HepG2 (cell line): ENCODE results near the gene MYO5A. TPM values are rescaled to one million over a fixed set of nuclear protein-coding genes. Genes with fewer than 3 reads are reported as not detected.

ENCODE experiments used
- CREM ChIP-seq, 2 experiments: sonication (generic) in 1 of 2; formaldehyde crosslinking in 1 of 2; IDR thresholded peaks; 2 replicates each; pipeline versions ENCODE4 v1.4.0 to v1.6.1; 2016 to 2020; ENCODE audit warnings: antibody characterized with exemption in 1 of 2, mild to moderate bottlenecking in 1 of 2, missing genetic modification reagents in 1 of 2
- DR1 ChIP-seq: sonication (generic); formaldehyde crosslinking; IDR thresholded peaks from 2 replicates; pipeline ENCODE4 v1.8.0; 2021; ENCODE audit warnings: mild to moderate bottlenecking, missing genetic modification reagents, inconsistent platforms
- HDAC2 ChIP-seq: sonication (generic); formaldehyde crosslinking; IDR thresholded peaks from 2 replicates; pipeline ENCODE4 v1.4.0; 2020; ENCODE audit warnings: missing genetic modification reagents
- HNRNPUL1 ChIP-seq: fragments of 200-400 bp; formaldehyde crosslinking; IDR thresholded peaks from 2 replicates; pipeline ENCODE4 v1.6.1; 2017; ENCODE audit warnings: low read depth, mild to moderate bottlenecking, low read length, moderate library complexity
- MED1 ChIP-seq: sonication (generic); formaldehyde crosslinking; IDR thresholded peaks from 2 replicates; pipeline ENCODE4 v1.4.0; 2020; ENCODE audit warnings: missing genetic modification reagents
- MEIS1 ChIP-seq: sonication (generic); formaldehyde crosslinking; IDR thresholded peaks from 2 replicates; pipeline ENCODE4 v1.9.0; 2021; ENCODE audit warnings: mild to moderate bottlenecking, missing genetic modification reagents, moderate library complexity, borderline replicate concordance
- NCOA1 ChIP-seq: sonication (generic); formaldehyde crosslinking; IDR thresholded peaks from 2 replicates; pipeline ENCODE4 v1.9.0; 2021; ENCODE audit warnings: missing genetic modification reagents
- TAF1 ChIP-seq: sonication (generic); formaldehyde crosslinking; IDR thresholded peaks from 2 replicates; pipeline ENCODE4 v1.4.0; 2020; ENCODE audit warnings: missing genetic modification reagents
- ZNF264 ChIP-seq: sonication (generic); formaldehyde crosslinking; IDR thresholded peaks from 2 replicates; pipeline ENCODE4 v1.4.0; 2020; ENCODE audit warnings: missing genetic modification reagents
- ZNF431 ChIP-seq: sonication (generic); formaldehyde crosslinking; IDR thresholded peaks from 2 replicates; pipeline ENCODE4 v1.9.0; 2022; ENCODE audit warnings: missing genetic modification reagents, low read depth, mild to moderate bottlenecking, borderline replicate concordance
- ZNF468 ChIP-seq: sonication (generic); formaldehyde crosslinking; IDR thresholded peaks from 2 replicates; pipeline ENCODE4 v1.8.0; 2022; ENCODE audit warnings: mild to moderate bottlenecking, moderate library complexity, missing genetic modification reagents
- ZNF484 ChIP-seq: sonication (generic); formaldehyde crosslinking; IDR thresholded peaks from 2 replicates; pipeline ENCODE4 v1.5.1; 2020; ENCODE audit warnings: mild to moderate bottlenecking, low read depth, missing genetic modification reagents, borderline replicate concordance
- ZNF780A ChIP-seq: sonication (generic); formaldehyde crosslinking; IDR thresholded peaks from 2 replicates; pipeline ENCODE4 v1.8.0; 2022; ENCODE audit warnings: mild to moderate bottlenecking, missing genetic modification reagents, moderate library complexity
- ZSCAN12 ChIP-seq: sonication (generic); formaldehyde crosslinking; IDR thresholded peaks from 2 replicates; pipeline ENCODE4 v1.9.0; 2021; ENCODE audit warnings: mild to moderate bottlenecking, missing genetic modification reagents
- polyA plus RNA-seq, 8 experiments: library from polyadenylated mRNA; depleted of rRNA in 3 of 8; stranded (reverse) in 7 of 8; unstranded in 1 of 8; fragments of >200 nt; fragmentation: Illumina TruSeq in 4 of 8; extraction: Trizol in 4 of 8; gene quantifications; 2 replicates each; pipeline versions ENCODE4 v1.2.1 to v1.2.3, GENCODE V29; 2011 to 2016; ENCODE audit warnings: low read depth in 4 of 8, missing spikeins in 1 of 8, mixed read lengths in 1 of 8; ENCODE audit not compliant: insufficient read depth in 1 of 8
- total RNA-seq, 5 experiments: library from RNA; depleted of rRNA; stranded (reverse); fragments of >200 nt; fragmentation: Illumina TruSeq; extraction: Trizol; gene quantifications; 2 replicates each; pipeline ENCODE4 v1.2.3, GENCODE V29; 2016; ENCODE audit warnings: low read depth in 1 of 5
- TF ChIP-seq, protein P1 (sequence below): IDR thresholded peaks from 2 replicates; pipeline ENCODE4 v1.6.1; 2016; ENCODE audit warnings: missing genetic modification reagents, missing compliant biosample characterization
- TF ChIP-seq, protein P2 (sequence below): sonication (generic); formaldehyde crosslinking; IDR thresholded peaks from 2 replicates; pipeline ENCODE4 v1.4.0; 2020; ENCODE audit warnings: missing genetic modification reagents
- TF ChIP-seq, protein P3 (sequence below): sonication (generic); formaldehyde crosslinking; conservative IDR thresholded peaks from 2 replicates; pipeline ENCODE4 v1.5.0; 2020; ENCODE audit warnings: missing genetic modification reagents
- TF ChIP-seq, protein P4 (sequence below): sonication (generic); formaldehyde crosslinking; IDR thresholded peaks from 2 replicates; pipeline ENCODE4 v1.5.0; 2020; ENCODE audit warnings: mild to moderate bottlenecking, missing genetic modification reagents, borderline replicate concordance
- TF ChIP-seq, protein P5 (sequence below): IDR thresholded peaks from 2 replicates; pipeline ENCODE4 v1.6.1; 2016; ENCODE audit warnings: missing biosample characterization, missing genetic modification reagents, low read depth
- TF ChIP-seq, protein P6 (sequence below): IDR thresholded peaks from 2 replicates; pipeline ENCODE4 v1.6.1; 2016; ENCODE audit warnings: low read depth
- TF ChIP-seq, protein P7 (sequence below): sonication (generic); formaldehyde crosslinking; IDR thresholded peaks from 2 replicates; pipeline ENCODE4 v1.8.0; 2022; ENCODE audit warnings: mild to moderate bottlenecking, missing genetic modification reagents, moderate library complexity

Gene MYO5A
- total and polyA plus RNA-seq, 2 of the 13 experiments (the other 11 are each of a cell fraction or from before 2014, with no cell fraction given) = 2.8 to 4.8 TPM

DNA sequence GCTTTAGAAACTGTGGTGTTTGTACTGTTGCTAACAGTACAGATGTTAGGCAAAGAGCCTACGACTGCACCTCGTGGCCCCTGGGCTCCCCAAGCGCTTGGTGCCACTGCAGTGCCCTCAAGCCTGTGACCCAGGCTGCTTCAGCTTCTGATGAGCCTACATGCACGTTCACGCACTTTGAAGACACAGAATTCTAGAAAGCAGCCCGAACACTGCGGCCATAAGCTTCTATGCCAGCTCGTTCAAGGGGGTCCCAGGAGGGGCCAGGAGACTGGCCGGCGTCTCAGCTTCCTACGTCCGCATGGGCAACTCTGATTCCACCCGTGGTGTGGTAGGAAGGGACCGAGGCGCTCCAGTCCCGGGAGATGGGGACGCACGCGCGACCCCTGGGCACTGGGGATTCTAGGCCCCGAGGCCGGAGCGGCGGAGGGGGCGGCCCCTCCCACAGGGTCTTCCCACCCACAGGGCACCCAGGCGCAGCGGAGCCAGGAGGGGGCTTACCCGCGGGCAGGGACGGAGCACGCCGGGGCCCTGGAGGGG, 233.7 kb downstream of the MYO5A start (continued):
- TF ChIP-seq, protein P1, sequence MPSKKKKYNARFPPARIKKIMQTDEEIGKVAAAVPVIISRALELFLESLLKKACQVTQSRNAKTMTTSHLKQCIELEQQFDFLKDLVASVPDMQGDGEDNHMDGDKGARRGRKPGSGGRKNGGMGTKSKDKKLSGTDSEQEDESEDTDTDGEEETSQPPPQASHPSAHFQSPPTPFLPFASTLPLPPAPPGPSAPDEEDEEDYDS (CRISPR knock-in tag) = no peak
- TF ChIP-seq TAF1 (CRISPR knock-in tag) (no peak), ZNF780A (no peak), HNRNPUL1 (no peak), CREM (IDR thresholded peaks at IDR 0.05) (no peak), CREM (CRISPR knock-in tag; IDR thresholded peaks at IDR 0.05) (no peak), MEIS1 (CRISPR knock-in tag) (no peak), MED1 (CRISPR knock-in tag) (no peak), ZNF468 (CRISPR knock-in tag) (no peak), ZNF484 (CRISPR knock-in tag) (no peak), ZNF431 (CRISPR knock-in tag) (no peak; the same call in 1 of the 2 replicates), HDAC2 (CRISPR knock-in tag) (0 out of 2 replicates have a peak, but pooled peaks have one; percentile 20), ZSCAN12 (CRISPR knock-in tag) (no peak), ZNF264 (CRISPR knock-in tag) (no peak), NCOA1 (no peak), DR1 (no peak)
- TF ChIP-seq, protein P2, sequence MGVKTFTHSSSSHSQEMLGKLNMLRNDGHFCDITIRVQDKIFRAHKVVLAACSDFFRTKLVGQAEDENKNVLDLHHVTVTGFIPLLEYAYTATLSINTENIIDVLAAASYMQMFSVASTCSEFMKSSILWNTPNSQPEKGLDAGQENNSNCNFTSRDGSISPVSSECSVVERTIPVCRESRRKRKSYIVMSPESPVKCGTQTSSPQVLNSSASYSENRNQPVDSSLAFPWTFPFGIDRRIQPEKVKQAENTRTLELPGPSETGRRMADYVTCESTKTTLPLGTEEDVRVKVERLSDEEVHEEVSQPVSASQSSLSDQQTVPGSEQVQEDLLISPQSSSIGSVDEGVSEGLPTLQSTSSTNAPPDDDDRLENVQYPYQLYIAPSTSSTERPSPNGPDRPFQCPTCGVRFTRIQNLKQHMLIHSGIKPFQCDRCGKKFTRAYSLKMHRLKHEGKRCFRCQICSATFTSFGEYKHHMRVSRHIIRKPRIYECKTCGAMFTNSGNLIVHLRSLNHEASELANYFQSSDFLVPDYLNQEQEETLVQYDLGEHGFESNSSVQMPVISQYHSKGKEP (CRISPR knock-in tag) = no peak
- TF ChIP-seq, protein P3, sequence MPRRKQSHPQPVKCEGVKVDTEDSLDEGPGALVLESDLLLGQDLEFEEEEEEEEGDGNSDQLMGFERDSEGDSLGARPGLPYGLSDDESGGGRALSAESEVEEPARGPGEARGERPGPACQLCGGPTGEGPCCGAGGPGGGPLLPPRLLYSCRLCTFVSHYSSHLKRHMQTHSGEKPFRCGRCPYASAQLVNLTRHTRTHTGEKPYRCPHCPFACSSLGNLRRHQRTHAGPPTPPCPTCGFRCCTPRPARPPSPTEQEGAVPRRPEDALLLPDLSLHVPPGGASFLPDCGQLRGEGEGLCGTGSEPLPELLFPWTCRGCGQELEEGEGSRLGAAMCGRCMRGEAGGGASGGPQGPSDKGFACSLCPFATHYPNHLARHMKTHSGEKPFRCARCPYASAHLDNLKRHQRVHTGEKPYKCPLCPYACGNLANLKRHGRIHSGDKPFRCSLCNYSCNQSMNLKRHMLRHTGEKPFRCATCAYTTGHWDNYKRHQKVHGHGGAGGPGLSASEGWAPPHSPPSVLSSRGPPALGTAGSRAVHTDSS (CRISPR knock-in tag) = no peak
- TF ChIP-seq, protein P4, sequence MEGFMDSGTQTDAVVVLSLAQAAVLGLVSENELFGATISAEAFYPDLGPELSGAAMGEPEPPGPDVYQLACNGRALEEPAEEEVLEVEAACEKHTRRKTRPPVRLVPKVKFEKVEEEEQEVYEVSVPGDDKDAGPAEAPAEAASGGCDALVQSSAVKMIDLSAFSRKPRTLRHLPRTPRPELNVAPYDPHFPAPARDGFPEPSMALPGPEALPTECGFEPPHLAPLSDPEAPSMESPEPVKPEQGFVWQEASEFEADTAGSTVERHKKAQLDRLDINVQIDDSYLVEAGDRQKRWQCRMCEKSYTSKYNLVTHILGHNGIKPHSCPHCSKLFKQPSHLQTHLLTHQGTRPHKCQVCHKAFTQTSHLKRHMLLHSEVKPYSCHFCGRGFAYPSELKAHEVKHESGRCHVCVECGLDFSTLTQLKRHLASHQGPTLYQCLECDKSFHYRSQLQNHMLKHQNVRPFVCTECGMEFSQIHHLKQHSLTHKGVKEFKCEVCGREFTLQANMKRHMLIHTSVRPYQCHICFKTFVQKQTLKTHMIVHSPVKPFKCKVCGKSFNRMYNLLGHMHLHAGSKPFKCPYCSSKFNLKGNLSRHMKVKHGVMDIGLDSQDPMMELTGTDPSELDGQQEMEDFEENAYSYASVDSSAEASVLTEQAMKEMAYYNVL = no peak
- TF ChIP-seq, protein P5, sequence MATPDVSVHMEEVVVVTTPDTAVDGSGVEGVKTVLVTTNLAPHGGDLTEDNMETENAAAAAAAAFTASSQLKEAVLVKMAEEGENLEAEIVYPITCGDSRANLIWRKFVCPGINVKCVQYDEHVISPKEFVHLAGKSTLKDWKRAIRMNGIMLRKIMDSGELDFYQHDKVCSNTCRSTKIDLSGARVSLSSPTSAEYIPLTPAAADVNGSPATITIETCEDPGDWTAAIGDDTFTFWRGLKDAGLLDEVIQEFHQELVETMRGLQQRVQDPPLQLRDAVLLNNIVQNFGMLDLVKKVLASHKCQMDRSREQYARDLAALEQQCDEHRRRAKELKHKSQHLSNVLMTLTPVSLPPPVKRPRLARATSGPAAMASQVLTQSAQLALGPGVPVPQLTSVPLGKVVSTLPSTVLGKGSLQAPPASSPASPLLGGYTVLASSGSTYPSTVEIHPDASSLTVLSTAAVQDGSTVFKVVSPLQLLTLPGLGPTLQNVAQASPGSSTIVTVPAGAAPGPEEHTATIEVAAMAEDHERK = no peak
- TF ChIP-seq, protein P6, sequence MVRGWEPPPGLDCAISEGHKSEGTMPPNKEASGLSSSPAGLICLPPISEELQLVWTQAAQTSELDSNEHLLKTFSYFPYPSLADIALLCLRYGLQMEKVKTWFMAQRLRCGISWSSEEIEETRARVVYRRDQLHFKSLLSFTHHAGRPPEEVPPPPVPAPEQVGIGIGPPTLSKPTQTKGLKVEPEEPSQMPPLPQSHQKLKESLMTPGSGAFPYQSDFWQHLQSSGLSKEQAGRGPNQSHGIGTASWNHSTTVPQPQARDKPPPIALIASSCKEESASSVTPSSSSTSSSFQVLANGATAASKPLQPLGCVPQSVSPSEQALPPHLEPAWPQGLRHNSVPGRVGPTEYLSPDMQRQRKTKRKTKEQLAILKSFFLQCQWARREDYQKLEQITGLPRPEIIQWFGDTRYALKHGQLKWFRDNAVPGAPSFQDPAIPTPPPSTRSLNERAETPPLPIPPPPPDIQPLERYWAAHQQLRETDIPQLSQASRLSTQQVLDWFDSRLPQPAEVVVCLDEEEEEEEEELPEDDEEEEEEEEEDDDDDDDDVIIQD = no peak
- TF ChIP-seq, protein P7, sequence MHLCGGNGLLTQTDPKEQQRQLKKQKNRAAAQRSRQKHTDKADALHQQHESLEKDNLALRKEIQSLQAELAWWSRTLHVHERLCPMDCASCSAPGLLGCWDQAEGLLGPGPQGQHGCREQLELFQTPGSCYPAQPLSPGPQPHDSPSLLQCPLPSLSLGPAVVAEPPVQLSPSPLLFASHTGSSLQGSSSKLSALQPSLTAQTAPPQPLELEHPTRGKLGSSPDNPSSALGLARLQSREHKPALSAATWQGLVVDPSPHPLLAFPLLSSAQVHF (CRISPR knock-in tag) = no peak
